DOHH2 (cell line): ENCODE measurements around the gene DDI2.

Experiments used
- CTCF ChIP-seq: fragments of 200-600 bp; sonication (generic); IDR thresholded peaks from one replicate; pipeline ENCODE4 v1.5.1; 2014; ENCODE audit warnings: antibody characterized with exemption, mild to moderate bottlenecking, low read depth, low read length; ENCODE audit not compliant: poor library complexity, severe bottlenecking
- EZH2phosphoT487 ChIP-seq: fragments of 200-600 bp; sonication (generic); IDR thresholded peaks from 2 replicates; pipeline ENCODE4 v1.6.1; 2017; ENCODE audit warnings: borderline replicate concordance, mild to moderate bottlenecking, antibody characterized with exemption, low read length, moderate library complexity, mixed read lengths

DNA sequence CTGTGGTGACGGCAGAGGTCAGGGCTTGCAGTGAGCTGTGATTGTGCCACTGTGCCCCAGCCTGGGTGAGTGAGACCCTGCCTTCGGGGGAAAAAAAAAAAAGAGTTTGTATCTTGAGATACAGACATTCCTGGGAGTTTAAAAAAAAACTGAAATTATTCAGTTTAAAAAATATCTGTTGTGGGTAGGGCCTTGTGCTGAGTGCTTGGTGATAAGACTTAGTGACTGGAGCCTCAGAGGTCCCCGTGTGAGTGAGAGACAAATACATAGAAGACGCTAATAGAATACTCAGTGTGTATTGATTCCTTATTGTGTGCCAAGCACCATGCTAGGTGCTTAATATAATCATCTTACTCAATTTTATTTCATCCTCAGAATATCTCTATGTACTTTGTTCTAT lies 22.7 kb downstream of the DDI2 start:
- no peak for TF ChIP-seq CTCF
- no peak for TF ChIP-seq EZH2phosphoT487
